ENCODE results near the gene UGT1A6. TPM values are rescaled to one million over a fixed set of nuclear protein-coding genes. Genes with fewer than 3 reads are reported as not detected.

Gene UGT1A6
- total RNA-seq, 4 donors from 2014 or later: 0.31 TPM; not detected in 3

DNA sequence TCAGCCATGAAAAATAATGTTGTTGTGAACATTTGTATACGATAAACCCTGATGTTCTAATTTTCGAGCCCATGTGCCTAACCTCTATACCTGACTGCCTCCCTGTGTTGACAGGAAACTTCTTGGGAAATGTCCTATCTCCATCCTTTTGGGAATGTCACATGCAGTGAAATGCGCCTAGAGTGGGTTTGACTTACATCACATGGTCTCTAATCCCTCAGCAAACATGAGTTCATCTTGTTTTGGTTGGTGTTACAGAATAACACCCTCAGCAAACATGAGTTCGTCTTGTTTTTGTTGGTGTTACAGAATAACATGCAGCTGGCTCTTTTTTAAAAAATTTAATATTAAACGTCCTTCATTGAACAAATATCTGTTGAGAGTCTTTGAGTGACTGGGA, 4.3 kb upstream of the UGT1A6 start:
- intact Hi-C loops (cut with DNase I; ENCODE audit: low total_unique reads) (no loop called here), in situ Hi-C loops (cut with MboI; ENCODE audit: low sequenced_read_pairs in 4 of 4) (no loop called here)
- no peak overlapping the region for H3K27ac ChIP-seq
- DNase-seq (no peak), ATAC-seq (no peak)
- no peak for TF ChIP-seq POLR2A (IDR thresholded peaks at IDR 0.05)
- TF ChIP-seq, protein P1, sequence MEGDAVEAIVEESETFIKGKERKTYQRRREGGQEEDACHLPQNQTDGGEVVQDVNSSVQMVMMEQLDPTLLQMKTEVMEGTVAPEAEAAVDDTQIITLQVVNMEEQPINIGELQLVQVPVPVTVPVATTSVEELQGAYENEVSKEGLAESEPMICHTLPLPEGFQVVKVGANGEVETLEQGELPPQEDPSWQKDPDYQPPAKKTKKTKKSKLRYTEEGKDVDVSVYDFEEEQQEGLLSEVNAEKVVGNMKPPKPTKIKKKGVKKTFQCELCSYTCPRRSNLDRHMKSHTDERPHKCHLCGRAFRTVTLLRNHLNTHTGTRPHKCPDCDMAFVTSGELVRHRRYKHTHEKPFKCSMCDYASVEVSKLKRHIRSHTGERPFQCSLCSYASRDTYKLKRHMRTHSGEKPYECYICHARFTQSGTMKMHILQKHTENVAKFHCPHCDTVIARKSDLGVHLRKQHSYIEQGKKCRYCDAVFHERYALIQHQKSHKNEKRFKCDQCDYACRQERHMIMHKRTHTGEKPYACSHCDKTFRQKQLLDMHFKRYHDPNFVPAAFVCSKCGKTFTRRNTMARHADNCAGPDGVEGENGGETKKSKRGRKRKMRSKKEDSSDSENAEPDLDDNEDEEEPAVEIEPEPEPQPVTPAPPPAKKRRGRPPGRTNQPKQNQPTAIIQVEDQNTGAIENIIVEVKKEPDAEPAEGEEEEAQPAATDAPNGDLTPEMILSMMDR (IDR thresholded peaks at IDR 0.05 in 4 of 5, conservative IDR thresholded peaks at IDR 0.05 in 1 of 5): no peak
- H3K4me1 ChIP-seq: no peaks in the 10 kb centered on the region
- H3K36me3 ChIP-seq: no peaks in the 10 kb centered on the region
- H3K9me3 ChIP-seq: no peaks in the 10 kb centered on the region
- H3K27me3 ChIP-seq: no peaks in the 10 kb centered on the region
- H3K4me3 ChIP-seq: no peak overlapping the region

DNA sequence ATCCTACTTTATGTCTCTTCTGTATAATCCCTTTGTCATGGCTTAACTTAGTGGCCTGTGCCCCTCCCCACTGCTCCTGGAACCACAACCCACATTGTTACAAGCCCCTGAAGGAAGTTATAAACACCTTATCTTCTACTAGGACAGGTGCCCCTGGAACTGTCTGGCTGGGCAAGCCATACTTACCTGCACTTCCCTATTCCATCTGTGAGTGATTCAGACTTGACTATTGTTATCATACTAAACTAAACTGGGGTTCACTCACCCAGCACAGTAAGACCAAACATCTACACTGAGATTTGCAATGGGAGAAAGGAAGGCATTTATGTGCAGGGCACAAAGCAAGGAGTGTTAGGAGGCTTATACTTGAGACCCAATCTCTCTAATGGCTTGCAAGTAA, 3.7 kb upstream of the UGT1A6 start:
- intact Hi-C loops (cut with DNase I; ENCODE audit: low total_unique reads): no loop called here
- Histone ChIP-seq H3K36me3 (no peaks in the 10 kb centered on the region), H3K4me3 (no peak overlapping the region), H3K9me3 (no peaks in the 10 kb centered on the region), H3K4me1 (no peaks in the 10 kb centered on the region), H3K27ac (no peak overlapping the region), H3K27me3 (no peaks in the 10 kb centered on the region)
- ATAC-seq: no peak
- DNase-seq: no peak
- in situ Hi-C loops (cut with MboI; ENCODE audit: low sequenced_read_pairs in 4 of 4): no loop called here
- TF ChIP-seq, protein P1 (IDR thresholded peaks at IDR 0.05 in 4 of 5, conservative IDR thresholded peaks at IDR 0.05 in 1 of 5): no peak
- no peak for TF ChIP-seq POLR2A (IDR thresholded peaks at IDR 0.05)

DNA sequence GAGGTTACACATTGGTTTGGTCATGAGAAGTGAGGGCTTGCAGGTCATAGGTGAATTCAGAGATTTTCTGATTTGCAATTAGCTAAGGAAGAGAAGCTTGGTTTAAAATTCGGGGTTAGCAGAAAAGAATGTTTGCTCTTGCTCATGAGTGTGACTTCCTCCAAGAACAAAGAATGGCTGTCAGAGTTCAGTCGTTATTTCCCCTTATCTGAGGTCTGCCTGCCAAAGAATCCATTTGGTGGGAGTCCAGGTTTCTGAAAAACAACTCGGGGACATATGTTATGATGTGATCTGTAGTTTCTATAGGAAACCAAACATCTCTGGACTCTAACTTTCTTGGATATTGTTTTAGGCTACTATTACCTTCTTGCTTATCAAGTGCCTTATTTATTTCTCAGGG, 3.2 kb upstream of the UGT1A6 start:
- Histone ChIP-seq H3K9me3 (no peaks in the 10 kb centered on the region), H3K4me1 (no peaks in the 10 kb centered on the region), H3K27ac (no peak overlapping the region), H3K27me3 (no peaks in the 10 kb centered on the region), H3K36me3 (no peaks in the 10 kb centered on the region), H3K4me3 (no peak overlapping the region)
- no peak for TF ChIP-seq POLR2A (IDR thresholded peaks at IDR 0.05)
- TF ChIP-seq, protein P1 (IDR thresholded peaks at IDR 0.05 in 4 of 5, conservative IDR thresholded peaks at IDR 0.05 in 1 of 5): no peak
- DNase-seq (no peak), ATAC-seq (no peak)
- intact Hi-C loops (cut with DNase I; ENCODE audit: low total_unique reads) (no loop called here), in situ Hi-C loops (cut with MboI; ENCODE audit: low sequenced_read_pairs in 4 of 4) (no loop called here)

DNA sequence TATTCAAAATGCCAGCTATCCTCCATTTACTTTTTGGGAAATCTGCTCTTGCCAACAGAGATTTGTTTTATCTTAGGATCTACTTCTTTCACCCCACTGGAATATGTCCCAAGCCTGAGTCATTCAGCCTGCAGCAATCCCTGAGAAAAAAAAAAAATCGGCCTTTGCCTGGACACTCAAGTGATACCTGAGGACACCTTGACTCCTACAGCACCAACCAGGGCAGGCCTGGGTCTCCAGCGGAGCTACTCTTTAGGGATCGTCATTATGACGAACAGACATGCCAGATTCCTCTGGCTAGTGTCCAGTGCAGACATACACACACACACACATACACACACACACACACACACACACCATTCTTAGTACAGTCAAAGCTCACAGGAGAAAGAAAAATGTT, 2.2 kb upstream of the UGT1A6 start:
- Histone ChIP-seq H3K27me3 (no peaks in the 10 kb centered on the region), H3K27ac (no peak overlapping the region), H3K36me3 (no peaks in the 10 kb centered on the region), H3K9me3 (no peaks in the 10 kb centered on the region), H3K4me1 (no peaks in the 10 kb centered on the region), H3K4me3 (no peak overlapping the region)
- TF ChIP-seq, protein P1 (IDR thresholded peaks at IDR 0.05 in 4 of 5, conservative IDR thresholded peaks at IDR 0.05 in 1 of 5): no peak
- in situ Hi-C loops (cut with MboI; ENCODE audit: low sequenced_read_pairs in 4 of 4) (no loop called here), intact Hi-C loops (cut with DNase I; ENCODE audit: low total_unique reads) (no loop called here)
- DNase-seq (no peak), ATAC-seq (no peak)
